ENCODE data around the gene BIRC2.

DNA sequence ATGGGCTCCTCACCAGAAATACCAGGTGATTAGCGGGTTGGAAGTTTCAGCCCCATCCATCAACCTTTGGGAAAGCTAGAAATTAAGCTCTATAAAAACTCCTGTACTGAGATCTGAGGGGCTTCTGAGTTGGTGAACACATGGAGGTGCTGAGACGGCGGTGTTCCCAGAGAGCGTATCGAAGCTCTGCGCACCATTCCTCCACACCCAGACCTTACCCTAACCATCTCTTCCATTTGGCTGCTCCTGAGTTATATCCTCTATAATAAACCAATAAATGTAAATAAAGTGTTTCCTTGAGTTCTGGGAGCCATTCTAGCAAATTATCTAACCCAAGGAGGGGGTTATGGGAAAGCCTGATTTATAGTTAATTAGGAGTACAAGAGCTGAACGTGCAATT is 64.1 kb downstream of the BIRC2 start:
- TF ChIP-seq SRF (IDR thresholded peaks at IDR 0.05; ENCODE audit: low read depth in 2 of 2, low read length in 2 of 2) (no peak), ZNF274 (IDR thresholded peaks at IDR 0.05; ENCODE audit: insufficient read depth, insufficient read length) (no peak), ZNF217 (IDR thresholded peaks at IDR 0.05) (no peak), SREBF2 (IDR thresholded peaks at IDR 0.05; ENCODE audit: low read length) (no peak), MEF2A (IDR thresholded peaks at IDR 0.05; ENCODE audit: insufficient read depth, low read depth, low read length) (no peak), ZSCAN29 (IDR thresholded peaks at IDR 0.05) (no peak), YBX1 (IDR thresholded peaks at IDR 0.05) (no peak), RAD21 (IDR thresholded peaks at IDR 0.05; ENCODE audit: insufficient read depth, low read depth, low read length) (no peak), CEBPB (IDR thresholded peaks at IDR 0.05; ENCODE audit: borderline replicate concordance in 1 of 2, low read depth in 2 of 2, low read length in 2 of 2) (no peak)
- TF ChIP-seq, protein P1, sequence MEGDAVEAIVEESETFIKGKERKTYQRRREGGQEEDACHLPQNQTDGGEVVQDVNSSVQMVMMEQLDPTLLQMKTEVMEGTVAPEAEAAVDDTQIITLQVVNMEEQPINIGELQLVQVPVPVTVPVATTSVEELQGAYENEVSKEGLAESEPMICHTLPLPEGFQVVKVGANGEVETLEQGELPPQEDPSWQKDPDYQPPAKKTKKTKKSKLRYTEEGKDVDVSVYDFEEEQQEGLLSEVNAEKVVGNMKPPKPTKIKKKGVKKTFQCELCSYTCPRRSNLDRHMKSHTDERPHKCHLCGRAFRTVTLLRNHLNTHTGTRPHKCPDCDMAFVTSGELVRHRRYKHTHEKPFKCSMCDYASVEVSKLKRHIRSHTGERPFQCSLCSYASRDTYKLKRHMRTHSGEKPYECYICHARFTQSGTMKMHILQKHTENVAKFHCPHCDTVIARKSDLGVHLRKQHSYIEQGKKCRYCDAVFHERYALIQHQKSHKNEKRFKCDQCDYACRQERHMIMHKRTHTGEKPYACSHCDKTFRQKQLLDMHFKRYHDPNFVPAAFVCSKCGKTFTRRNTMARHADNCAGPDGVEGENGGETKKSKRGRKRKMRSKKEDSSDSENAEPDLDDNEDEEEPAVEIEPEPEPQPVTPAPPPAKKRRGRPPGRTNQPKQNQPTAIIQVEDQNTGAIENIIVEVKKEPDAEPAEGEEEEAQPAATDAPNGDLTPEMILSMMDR (IDR thresholded peaks at IDR 0.05 in 2 of 3, conservative IDR thresholded peaks at IDR 0.05 in 1 of 3; ENCODE audit: control insufficient read depth in 2 of 3, extremely low read depth in 1 of 3, insufficient read depth in 1 of 3, low read depth in 3 of 3, low read length in 3 of 3): no peak

Measured in GM12878 (cell line).